GM06990 (cell line): ENCODE measurements around the gene FAM222A.

Experiments
- DNase-seq: peaks from one replicate; pipeline ENCODE4 v3.0.0-alpha.2; 2011; ENCODE audit not compliant: insufficient read length; ENCODE audit errors: extremely low read depth
- H3K27me3 ChIP-seq: replicated peaks from 2 replicates; pipeline ENCODE4 v1.6.0; 2011; ENCODE audit warnings: low read length; ENCODE audit not compliant: control insufficient read depth, insufficient read depth
- H3K36me3 ChIP-seq: 2 replicates; pipeline ENCODE4 v1.5.1; 2011; ENCODE audit warnings: low read length; ENCODE audit not compliant: control insufficient read depth, insufficient read depth
- H3K4me3 ChIP-seq: replicated peaks from 2 replicates; pipeline ENCODE4 v1.5.1; 2011; ENCODE audit warnings: low read depth, mild to moderate bottlenecking, control low read depth, low read length
- CTCF ChIP-seq: IDR thresholded peaks from 2 replicates; pipeline ENCODE4 v1.5.1; 2011; ENCODE audit warnings: low read length, control low read depth, mild to moderate bottlenecking, inconsistent platforms; ENCODE audit not compliant: insufficient read depth, poor library complexity, severe bottlenecking

Gene FAM222A

GRCh38 chr12:109818905-109819500, 105.4 kb downstream of the FAM222A start:
- no peak overlapping the region for H3K4me3 ChIP-seq
- DNase-seq = no peak
- no peak for TF ChIP-seq CTCF
- H3K36me3 ChIP-seq = no peaks in the 10 kb centered on the region
- H3K27me3 ChIP-seq = peaks cover 2% of the 10 kb centered on the region; the same call in 1 of the 2 replicates
